OCI-LY1 (cell line): ENCODE results near the gene RASD2.

Experiments
- H2AFZ ChIP-seq: fragments of 200-600 bp; sonication (generic), shearing (Covaris generic); 2 replicates; pipeline ENCODE4 v1.6.0; 2014; ENCODE audit warnings: antibody characterized with exemption, mild to moderate bottlenecking, low read length
- H3F3A ChIP-seq: fragments of 200-600 bp; sonication (generic), shearing (Covaris generic); 2 replicates; pipeline ENCODE4 v1.6.0; 2014; ENCODE audit warnings: mild to moderate bottlenecking, antibody characterized with exemption, low read length, moderate library complexity; ENCODE audit not compliant: insufficient read depth
- H3K27ac ChIP-seq: fragments of 200-600 bp; sonication (generic); 2 replicates; pipeline ENCODE4 v1.5.1; 2014; ENCODE audit warnings: low read length, mixed run types, mild to moderate bottlenecking, low read depth; ENCODE audit not compliant: poor library complexity, severe bottlenecking
- H3K27me3 ChIP-seq: fragments of 200-600 bp; sonication (generic); 2 replicates; pipeline ENCODE4 v1.6.0; 2014; ENCODE audit warnings: antibody characterized with exemption, mild to moderate bottlenecking, low read length, moderate library complexity; ENCODE audit not compliant: insufficient read depth
- H3K36me3 ChIP-seq: fragments of 200-600 bp; sonication (generic); 2 replicates; pipeline ENCODE4 v1.6.1; 2014; ENCODE audit warnings: mild to moderate bottlenecking, antibody characterized with exemption, low read length, moderate library complexity, mixed read lengths; ENCODE audit not compliant: insufficient read depth
- H3K4me1 ChIP-seq: fragments of 200-600 bp; sonication (generic); 2 replicates; pipeline ENCODE4 v1.5.1; 2014; ENCODE audit warnings: mild to moderate bottlenecking, low read length, moderate library complexity; ENCODE audit not compliant: insufficient read depth, severe bottlenecking
- H3K4me2 ChIP-seq: fragments of 200-600 bp; sonication (generic), shearing (Covaris generic); 2 replicates; pipeline ENCODE4 v1.6.1; 2014; ENCODE audit warnings: low read length
- H3K4me3 ChIP-seq: fragments of 200-600 bp; sonication (generic); 2 replicates; pipeline ENCODE4 v1.5.1; 2014; ENCODE audit warnings: low read length, low read depth, mild to moderate bottlenecking, mixed read lengths; ENCODE audit not compliant: poor library complexity, severe bottlenecking
- H3K79me2 ChIP-seq: fragments of 200-600 bp; shearing (Covaris generic); 2 replicates; pipeline ENCODE4 v1.6.1; 2016; ENCODE audit warnings: mixed run types, low read length, mixed read lengths; ENCODE audit not compliant: insufficient read depth
- H3K9ac ChIP-seq: fragments of 200-600 bp; sonication (generic), shearing (Covaris generic); 2 replicates; pipeline ENCODE4 v1.6.1; 2014; ENCODE audit warnings: mild to moderate bottlenecking, low read length, mixed read lengths
- H3K9me2 ChIP-seq: fragments of 200-600 bp; sonication (generic), shearing (Covaris generic); 2 replicates; pipeline ENCODE4 v1.6.1; 2014; ENCODE audit warnings: low read depth, mild to moderate bottlenecking, low read length, mixed read lengths
- H3K9me3 ChIP-seq: fragments of 200-600 bp; shearing (Covaris generic); 2 replicates; pipeline ENCODE4 v1.6.1; 2014; ENCODE audit warnings: low read length, mixed read lengths
- H4K20me1 ChIP-seq: fragments of 200-600 bp; sonication (generic), shearing (Covaris generic); 2 replicates; pipeline ENCODE4 v1.6.0; 2016; ENCODE audit warnings: mild to moderate bottlenecking, low read length; ENCODE audit not compliant: insufficient read depth
- EZH2 ChIP-seq: fragments of 200-600 bp; sonication (generic), shearing (Covaris generic); IDR thresholded peaks from 2 replicates; pipeline ENCODE4 v1.8.0; 2017; ENCODE audit warnings: borderline replicate concordance, mixed run types, mild to moderate bottlenecking, antibody characterized with exemption, low read length, moderate library complexity, mixed read lengths
- TF ChIP-seq, protein P1 (sequence below): fragments of 200-600 bp; sonication (generic), shearing (Covaris generic); IDR thresholded peaks from 2 replicates; pipeline ENCODE4 v1.5.1; 2017; ENCODE audit warnings: mild to moderate bottlenecking, antibody characterized with exemption, low read length, moderate library complexity, mixed read lengths

The RASD2 gene

DNA sequence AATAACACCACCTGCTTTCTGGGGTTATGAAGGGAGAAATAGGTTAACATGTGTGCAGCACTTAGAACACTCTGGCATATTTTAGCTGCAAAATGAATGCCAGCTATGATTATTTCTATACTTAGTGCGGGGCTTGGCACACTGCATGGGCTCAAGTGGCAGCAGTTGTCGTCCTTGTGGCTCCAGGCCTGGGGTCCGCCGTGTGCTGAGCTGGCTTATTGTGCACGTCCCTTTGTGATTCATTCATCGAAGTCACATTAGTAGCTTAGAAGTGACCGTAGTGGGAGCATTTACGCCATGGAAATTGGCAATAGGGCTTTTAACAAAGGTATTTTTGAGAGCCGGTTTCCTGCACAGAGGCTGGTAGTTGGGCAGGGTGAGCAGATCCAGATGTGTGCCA, 4.2 kb downstream of the RASD2 start:
- H3K36me3 ChIP-seq = no peaks in the 10 kb centered on the region
- peaks cover 10% of the 10 kb centered on the region for H3K4me1 ChIP-seq
- H3K9me2 ChIP-seq = no peaks in the 10 kb centered on the region
- H3K79me2 ChIP-seq = no peaks in the 10 kb centered on the region
- H4K20me1 ChIP-seq = no peaks in the 10 kb centered on the region
- TF ChIP-seq, protein P1, sequence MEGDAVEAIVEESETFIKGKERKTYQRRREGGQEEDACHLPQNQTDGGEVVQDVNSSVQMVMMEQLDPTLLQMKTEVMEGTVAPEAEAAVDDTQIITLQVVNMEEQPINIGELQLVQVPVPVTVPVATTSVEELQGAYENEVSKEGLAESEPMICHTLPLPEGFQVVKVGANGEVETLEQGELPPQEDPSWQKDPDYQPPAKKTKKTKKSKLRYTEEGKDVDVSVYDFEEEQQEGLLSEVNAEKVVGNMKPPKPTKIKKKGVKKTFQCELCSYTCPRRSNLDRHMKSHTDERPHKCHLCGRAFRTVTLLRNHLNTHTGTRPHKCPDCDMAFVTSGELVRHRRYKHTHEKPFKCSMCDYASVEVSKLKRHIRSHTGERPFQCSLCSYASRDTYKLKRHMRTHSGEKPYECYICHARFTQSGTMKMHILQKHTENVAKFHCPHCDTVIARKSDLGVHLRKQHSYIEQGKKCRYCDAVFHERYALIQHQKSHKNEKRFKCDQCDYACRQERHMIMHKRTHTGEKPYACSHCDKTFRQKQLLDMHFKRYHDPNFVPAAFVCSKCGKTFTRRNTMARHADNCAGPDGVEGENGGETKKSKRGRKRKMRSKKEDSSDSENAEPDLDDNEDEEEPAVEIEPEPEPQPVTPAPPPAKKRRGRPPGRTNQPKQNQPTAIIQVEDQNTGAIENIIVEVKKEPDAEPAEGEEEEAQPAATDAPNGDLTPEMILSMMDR = no peak
- no peak for TF ChIP-seq EZH2
- H3K27me3 ChIP-seq = peaks cover 4% of the 10 kb centered on the region
- no peaks in the 10 kb centered on the region for H3K9me3 ChIP-seq
- H3K9ac ChIP-seq = no peak overlapping the region
- no peak overlapping the region for H3K4me3 ChIP-seq
- H2AFZ ChIP-seq = no peak overlapping the region
- H3F3A ChIP-seq = no peaks in the 10 kb centered on the region
- H3K4me2 ChIP-seq = no peak overlapping the region
- no peak overlapping the region for H3K27ac ChIP-seq

- no peak overlapping the region for H2AFZ ChIP-seq
- H3F3A ChIP-seq = no peaks in the 10 kb centered on the region
- H3K4me2 ChIP-seq = no peak overlapping the region
- H3K27me3 ChIP-seq = peaks cover 5% of the 10 kb centered on the region
- no peak overlapping the region for H3K27ac ChIP-seq
- H3K79me2 ChIP-seq = no peaks in the 10 kb centered on the region
- no peak overlapping the region for H3K9ac ChIP-seq
- no peaks in the 10 kb centered on the region for H4K20me1 ChIP-seq
- H3K36me3 ChIP-seq = no peaks in the 10 kb centered on the region
- no peaks in the 10 kb centered on the region for H3K4me1 ChIP-seq
- H3K9me2 ChIP-seq = no peaks in the 10 kb centered on the region
- no peaks in the 10 kb centered on the region for H3K9me3 ChIP-seq
- no peak for TF ChIP-seq EZH2
- TF ChIP-seq, protein P1 = no peak
- H3K4me3 ChIP-seq = no peak overlapping the region
Measured at GRCh38 chr22:35546886-35547285, 6.3 kb downstream of the RASD2 start.

- Histone ChIP-seq H3K9me2 (no peaks in the 10 kb centered on the region), H3K36me3 (no peaks in the 10 kb centered on the region), H3K9ac (no peak overlapping the region)
Measured at GRCh38 chr22:35547987-35548721, 7.5 kb downstream of the RASD2 start.

More at GRCh38 chr22:35547987-35548721, 7.5 kb downstream of the RASD2 start:
- Histone ChIP-seq H3K4me1 (peaks cover 6% of the 10 kb centered on the region), H3K27ac (no peak overlapping the region), H2AFZ (no peak overlapping the region), H3K27me3 (peaks cover 5% of the 10 kb centered on the region), H3K4me2 (no peak overlapping the region), H4K20me1 (no peaks in the 10 kb centered on the region), H3K79me2 (no peaks in the 10 kb centered on the region), H3K4me3 (no peak overlapping the region), H3K9me3 (no peaks in the 10 kb centered on the region), H3F3A (no peaks in the 10 kb centered on the region)
- no peak for TF ChIP-seq EZH2
- TF ChIP-seq, protein P1 = peak; percentile 44; the same call in 1 of the 2 replicates
